HG02970 (cell line): ENCODE results near the gene MVB12B.

Source experiments
- ATAC-seq: cut with Tn5 transposase; IDR thresholded peaks from one replicate; pipeline ENCODE4 v1.9.1; 2021; ENCODE audit warnings: mild to moderate bottlenecking, moderate library complexity, moderate number of reproducible peaks; ENCODE audit not compliant: unreplicated experiment, low FRiP score

MVB12B gene

DNA sequence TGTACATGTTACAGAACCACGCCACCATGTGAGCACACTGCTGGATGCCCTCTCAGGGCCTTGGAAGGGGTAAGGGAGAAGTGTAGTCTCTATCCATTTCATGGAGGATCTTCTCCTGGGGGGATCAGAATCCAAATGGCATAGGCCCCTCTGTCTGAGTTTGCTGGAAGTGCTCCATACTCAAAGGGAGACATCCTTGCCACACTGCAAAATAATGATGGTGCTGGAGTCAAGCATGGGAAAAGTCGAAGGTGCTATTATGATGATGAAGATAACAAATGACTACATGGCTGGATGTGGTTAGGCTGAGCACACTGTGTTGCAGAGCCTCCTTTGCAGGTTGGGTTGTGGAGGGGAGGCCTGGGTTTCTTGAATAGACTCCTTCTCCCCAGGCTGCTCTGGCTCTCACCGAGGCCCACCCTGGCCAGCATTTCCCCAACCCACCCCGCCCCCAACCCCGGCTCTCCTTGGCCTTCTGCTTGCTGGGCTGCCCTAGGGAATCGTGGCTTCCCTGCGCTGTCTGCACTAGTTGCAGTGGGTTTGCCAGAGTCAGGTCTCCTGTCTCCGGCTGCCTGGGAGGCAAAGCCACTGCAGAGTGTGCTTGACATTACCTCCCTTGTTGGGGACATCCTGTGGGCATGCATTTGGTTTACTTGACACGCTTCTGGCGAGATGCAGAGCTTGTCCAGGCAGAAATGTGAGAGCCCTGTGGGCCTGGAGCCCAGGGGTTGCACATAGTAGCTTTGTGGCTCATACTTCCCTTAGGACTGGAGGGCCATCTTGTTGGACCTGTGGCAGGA lies 3.0 kb downstream of the MVB12B start:
- ATAC-seq, result no peak

DNA sequence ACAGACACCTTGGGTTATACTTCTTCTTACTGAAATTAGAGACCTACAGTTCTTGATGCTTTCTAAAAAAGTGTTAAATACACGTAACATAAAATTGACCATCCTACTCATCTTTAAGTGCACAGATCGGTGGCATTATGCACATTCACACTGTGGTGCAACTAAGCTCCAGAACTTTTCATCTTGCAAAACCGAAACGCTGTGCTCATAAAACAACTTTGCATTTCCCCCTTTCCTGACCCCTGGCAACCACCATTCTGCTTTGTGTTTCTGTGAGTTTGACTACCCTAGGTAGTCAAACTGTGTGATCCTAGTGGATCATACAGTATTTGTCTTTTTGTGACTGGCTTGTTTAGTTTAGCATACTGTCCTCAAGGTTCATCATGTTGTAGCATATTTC lies 3.9 kb downstream of the MVB12B start:
- ATAC-seq, result no peak

- no peak for ATAC-seq
Measured at GRCh38 chr9:126331964-126332748, 5.5 kb downstream of the MVB12B start.

DNA sequence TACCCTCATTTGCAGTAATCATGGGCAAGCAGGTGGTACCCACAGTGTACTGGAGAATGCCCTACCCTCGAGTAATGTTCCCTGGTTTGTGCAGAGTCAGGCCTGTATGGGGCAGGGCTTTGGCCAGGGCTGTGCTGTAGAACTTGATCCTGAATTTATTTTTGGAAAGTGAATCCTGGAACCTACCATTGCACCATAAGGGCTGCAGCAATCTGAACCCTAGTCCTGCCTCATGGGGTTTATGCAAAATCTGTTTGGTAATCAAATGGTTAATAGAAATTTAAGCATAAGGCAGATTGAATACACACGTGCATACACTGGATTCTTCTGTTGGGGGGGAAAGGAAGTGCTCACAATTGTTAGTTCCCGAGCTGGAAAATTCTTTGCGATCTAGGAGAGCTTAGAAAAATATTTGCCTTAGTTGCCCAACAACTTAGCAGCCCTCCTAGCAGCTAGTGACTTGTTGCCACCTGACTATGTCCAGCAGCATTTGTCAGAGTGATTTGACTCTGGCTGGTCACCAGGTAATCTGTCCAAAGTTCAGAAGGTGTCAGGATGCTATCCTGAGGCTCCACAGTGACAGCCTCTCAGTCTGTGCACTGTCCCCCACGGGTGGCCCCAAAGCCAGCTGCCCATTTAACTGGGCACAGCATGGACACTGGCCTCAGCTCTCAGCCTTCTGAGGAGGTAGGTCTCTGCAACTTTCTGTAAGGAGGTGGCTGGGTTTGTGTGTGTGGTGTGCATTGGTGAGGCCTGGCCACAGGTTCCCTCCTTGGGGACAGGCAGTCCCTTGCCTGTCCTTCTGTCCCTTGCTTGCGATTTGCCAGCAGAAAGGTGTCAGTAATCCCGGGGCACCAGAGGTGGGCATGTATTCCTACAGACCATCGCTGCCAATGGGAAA lies 8.3 kb downstream of the MVB12B start:
- ATAC-seq, result no peak

- ATAC-seq, result no peak
Measured at GRCh38 chr9:126335837-126336735, 9.5 kb downstream of the MVB12B start.

DNA sequence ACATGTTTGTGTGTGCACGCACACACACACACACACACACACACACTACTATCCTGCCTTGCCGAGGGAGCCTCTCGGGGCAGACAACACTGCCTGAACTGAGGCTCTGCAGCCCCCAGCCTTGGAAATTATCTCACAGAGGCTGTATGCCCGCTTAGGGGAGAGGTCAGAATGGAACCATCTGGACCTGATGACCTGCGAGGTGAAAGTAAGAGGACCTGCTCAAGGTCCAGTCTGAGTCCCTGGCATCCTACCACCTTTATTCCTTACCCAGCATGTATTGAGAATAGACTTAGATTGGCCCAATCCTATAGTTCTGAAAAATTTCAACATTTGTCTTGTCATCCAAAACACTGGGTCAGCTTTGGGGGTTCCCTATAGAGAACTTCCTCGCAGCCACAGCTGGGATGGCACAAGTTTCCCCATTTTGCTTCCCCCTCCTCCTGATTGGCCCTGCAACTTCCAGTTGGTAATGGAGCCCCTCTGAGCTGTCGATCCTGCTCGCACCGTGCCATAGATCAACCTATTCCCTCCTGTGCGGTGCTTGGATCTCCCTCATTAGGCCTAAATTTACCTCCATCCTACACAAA lies 10.2 kb downstream of the MVB12B start:
- no peak for ATAC-seq

- no peak for ATAC-seq
Measured at GRCh38 chr9:126337729-126338372, 11.2 kb downstream of the MVB12B start.

DNA sequence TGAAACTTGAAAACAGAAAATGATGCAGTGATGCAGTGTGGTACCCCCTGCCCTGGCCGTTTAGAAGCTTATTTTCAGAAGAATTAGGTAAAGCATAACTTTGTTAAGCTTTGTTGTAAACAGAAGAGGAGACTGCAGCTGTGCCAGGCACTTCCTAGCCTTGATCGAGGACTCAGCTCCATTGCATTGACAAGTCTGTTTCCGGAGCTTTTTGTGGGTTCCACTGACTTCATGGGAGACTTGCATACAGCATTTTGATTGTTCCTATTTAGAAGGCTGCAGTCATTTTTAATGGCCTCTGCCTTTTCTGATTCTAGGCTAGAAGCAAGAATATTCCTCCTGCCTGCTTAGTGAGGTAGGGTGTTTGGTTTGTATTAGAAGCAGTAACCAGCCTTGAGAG lies 12.3 kb downstream of the MVB12B start:
- no peak for ATAC-seq

- no peak for ATAC-seq
Measured at GRCh38 chr9:126341426-126341825, 14.8 kb downstream of the MVB12B start.

- ATAC-seq, result no peak
Measured at GRCh38 chr9:126341902-126342301, 15.3 kb downstream of the MVB12B start.

DNA sequence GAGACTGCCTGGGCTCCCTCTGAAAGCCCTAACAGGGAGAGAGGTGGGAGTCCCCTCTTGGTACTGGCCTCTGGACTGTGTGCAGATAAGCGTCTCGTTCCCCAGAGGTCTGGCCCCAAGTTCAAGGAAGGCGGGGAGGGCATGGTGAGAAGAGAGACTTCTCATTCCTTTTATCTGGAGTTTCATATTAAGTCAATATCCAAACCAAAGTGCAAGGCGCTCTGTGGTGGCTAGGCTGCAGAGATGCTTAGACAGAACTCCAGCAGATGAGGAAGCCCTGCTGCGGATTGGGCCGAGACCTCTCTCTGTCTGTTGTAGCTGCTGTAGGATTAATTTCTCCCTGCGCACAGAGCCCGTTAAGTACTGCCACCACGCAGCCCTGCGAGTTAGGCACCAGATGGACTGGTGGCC lies 16.0 kb downstream of the MVB12B start:
- no peak for ATAC-seq

DNA sequence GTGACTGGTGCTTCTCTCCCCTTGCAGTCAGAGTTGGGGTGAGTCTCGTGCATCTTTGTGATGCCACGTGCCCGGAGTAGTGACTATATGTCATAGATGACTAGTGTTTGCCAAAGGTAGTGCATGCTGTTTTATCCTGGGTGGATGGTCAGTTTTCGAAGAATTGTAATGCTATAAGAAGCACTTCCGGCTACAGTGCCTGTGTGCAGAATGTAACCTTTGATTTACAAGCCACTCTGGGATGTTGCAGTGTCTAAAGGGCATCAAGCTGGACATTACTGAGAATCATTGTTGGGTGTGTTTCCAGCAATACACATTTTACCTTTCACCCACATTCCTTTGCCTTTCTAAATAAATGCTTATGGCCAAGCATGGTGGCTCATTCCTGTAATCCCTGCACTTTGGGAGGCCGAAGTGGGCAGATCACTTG lies 16.7 kb downstream of the MVB12B start:
- no peak for ATAC-seq

DNA sequence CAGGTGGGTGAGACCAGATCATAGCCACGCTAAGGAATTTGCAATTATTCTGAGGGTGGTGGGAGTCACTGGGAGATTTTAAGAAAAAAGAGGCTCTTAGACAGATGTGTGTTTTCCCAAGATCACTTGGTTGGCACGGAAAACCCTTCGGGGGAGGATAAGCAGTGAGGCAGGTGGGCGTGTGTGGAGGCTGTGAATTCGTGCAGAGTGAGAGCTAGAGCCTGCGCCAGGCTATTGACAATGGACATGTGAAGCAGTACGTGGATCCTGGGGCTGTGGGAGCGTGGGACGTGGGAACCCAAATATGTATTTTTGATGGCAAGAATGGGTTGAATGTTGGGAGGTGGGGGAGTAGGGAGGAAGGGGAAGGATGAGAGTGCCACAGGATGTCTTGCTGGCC lies 19.4 kb downstream of the MVB12B start:
- ATAC-seq, result no peak

- ATAC-seq, result no peak
Measured at GRCh38 chr9:126347093-126347492, 20.5 kb downstream of the MVB12B start.

DNA sequence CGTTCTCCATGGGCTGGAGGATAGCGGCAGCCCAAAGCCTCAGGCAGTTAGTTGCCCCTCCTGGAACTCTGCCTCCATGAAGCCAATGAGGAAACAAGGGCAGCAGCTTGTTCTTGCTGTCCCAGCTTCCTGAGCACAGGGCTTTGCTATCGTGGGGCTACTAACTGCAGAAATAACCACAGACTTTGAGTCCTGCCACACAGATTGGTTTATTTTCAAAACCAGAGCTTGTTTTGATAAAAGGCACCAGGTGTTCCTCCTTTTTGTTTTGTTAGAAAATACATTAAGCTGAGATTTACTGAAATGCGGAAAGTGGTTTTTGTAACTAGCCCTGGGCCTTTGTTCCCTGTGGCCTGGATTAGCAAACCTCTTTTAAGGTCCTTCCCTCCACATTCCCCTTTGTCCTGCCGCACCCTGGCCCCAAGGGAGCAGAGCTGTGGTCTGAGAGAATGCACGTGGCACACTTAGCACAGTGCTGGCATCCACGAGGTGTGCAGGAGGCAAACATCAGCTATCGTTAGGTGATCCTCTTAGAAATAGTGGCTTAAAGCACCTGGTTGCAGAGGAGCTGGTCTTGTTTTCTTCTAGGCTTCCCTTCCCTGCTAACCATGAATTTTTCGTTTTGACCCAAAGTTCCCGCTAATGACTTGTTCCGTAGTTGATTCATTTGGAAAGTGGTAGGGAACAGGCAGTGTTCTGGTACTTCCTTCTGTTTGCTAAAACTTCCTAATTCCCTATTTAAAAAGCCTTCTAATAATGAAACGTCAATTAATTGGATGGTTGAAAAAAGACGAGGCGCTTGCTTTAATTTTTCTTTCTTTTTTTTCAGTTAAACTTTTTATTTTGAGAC lies 21.5 kb downstream of the MVB12B start:
- no peak for ATAC-seq

- ATAC-seq, result no peak
Measured at GRCh38 chr9:126348911-126349550, 22.4 kb downstream of the MVB12B start.

DNA sequence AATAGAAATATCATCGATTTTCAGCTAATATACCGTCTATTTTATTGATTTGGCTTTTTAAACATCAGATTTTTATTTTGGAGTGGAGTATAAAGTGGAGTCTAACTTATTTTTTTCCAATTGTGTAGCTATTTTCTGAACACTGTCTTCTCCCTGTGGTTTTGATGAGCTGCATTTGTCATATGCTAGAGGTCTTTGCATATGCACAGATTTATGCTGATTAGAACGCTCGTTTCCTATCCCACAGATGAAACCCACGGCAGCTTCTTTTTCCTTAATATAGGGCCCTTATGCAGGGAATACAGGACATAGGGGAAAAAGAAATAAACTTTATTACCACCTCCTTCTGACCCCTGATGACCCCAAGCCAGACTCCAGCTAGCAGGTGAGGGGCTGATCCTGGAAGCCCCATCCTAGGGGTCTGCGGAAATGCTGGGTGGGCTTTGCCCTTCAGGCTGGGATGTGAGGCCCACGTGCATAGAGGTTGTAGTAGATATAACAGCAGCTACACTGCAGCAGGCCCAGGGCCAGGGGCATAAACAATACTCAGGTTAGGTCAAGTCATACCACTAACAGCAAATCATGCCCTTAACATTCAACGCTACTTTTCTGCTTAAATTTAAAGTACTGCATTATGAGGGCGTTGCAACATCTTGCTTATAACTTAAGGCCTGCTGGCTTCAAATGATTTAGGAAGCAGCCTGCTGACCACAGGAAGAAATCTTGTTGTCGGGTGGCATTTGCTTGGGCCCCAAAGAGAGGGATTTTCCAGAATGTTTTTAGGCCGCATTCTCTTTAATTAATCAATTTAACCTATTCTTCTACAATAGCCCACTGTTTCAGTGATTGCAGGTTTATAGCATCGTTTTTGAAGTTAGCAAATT lies 28.5 kb downstream of the MVB12B start:
- ATAC-seq, result no peak
